ENCODE measurements around the gene ARID3A. TPM values are rescaled to one million over a fixed set of nuclear protein-coding genes. Genes with fewer than 3 reads are reported as not detected.

The ARID3A gene
- polyA plus RNA-seq, 4 donors, result 13.2 to 35.9 (median 19.1) TPM

Other genes starting within 250 kb of the ARID3A start
- gene FSTL3, start 249.6 kb upstream of the ARID3A start, polyA plus RNA-seq (ENCODE audit: insufficient read length in 4 of 4), result 10 to 100 TPM; 14.3 to 18.8 (median 17.7) TPM
- gene PRSS57, start 230.6 kb upstream of the ARID3A start, polyA plus RNA-seq (ENCODE audit: insufficient read length in 4 of 4), result under 1 TPM in 3 of 4 donors, not detected in 1; 0.22 to 0.46 (median 0.23) TPM
- gene PALM, start 217.1 kb upstream of the ARID3A start, polyA plus RNA-seq (ENCODE audit: insufficient read length in 4 of 4), result 100 to 1,000 TPM in 1 of 4 donors, 10 to 100 TPM in 3; 63.6 to 111 (median 78.1) TPM
- 10 to 100 TPM in 1 of 4 donors, 1 to 10 TPM in 2, under 1 TPM in 1; 0.44 to 10.6 (median 6.8) TPM for gene MISP, start 174.9 kb upstream of the ARID3A start, polyA plus RNA-seq (ENCODE audit: insufficient read length in 4 of 4)
- gene PTBP1, start 128.6 kb upstream of the ARID3A start, polyA plus RNA-seq (ENCODE audit: insufficient read length in 4 of 4), result 100 to 1,000 TPM; 292 to 417 (median 389) TPM
- 10 to 100 TPM; 10.3 to 18.9 (median 11.4) TPM for gene PLPPR3, start 104.1 kb upstream of the ARID3A start, polyA plus RNA-seq (ENCODE audit: insufficient read length in 4 of 4)
- 1 to 10 TPM in 2 of 4 donors, under 1 TPM in 2; 0.86 to 3.6 (median 1.1) TPM for gene AZU1, start 98.2 kb upstream of the ARID3A start, polyA plus RNA-seq (ENCODE audit: insufficient read length in 4 of 4)
- gene PRTN3, start 85.0 kb upstream of the ARID3A start, polyA plus RNA-seq (ENCODE audit: insufficient read length in 4 of 4), result 1 to 10 TPM in 2 of 4 donors, under 1 TPM in 2; 0.59 to 2.0 (median 1.0) TPM
- gene ELANE, start 73.7 kb upstream of the ARID3A start, polyA plus RNA-seq (ENCODE audit: insufficient read length in 4 of 4), result 1 to 10 TPM in 1 of 4 donors, under 1 TPM in 1, not detected in 2; 0.48 to 1.1 TPM
- 10 to 100 TPM in 1 of 4 donors, 1 to 10 TPM in 3; 2.3 to 12.9 (median 3.6) TPM for gene CFD, start 66.4 kb upstream of the ARID3A start, polyA plus RNA-seq (ENCODE audit: insufficient read length in 4 of 4)
- 10 to 100 TPM; 46.5 to 86.8 (median 53.7) TPM for gene MED16, start 32.8 kb upstream of the ARID3A start, polyA plus RNA-seq (ENCODE audit: insufficient read length in 4 of 4)
- gene RNU6-9, start 32.6 kb upstream of the ARID3A start, polyA plus RNA-seq (ENCODE audit: insufficient read length in 4 of 4), result not detected
- gene R3HDM4, start 12.8 kb upstream of the ARID3A start, polyA plus RNA-seq (ENCODE audit: insufficient read length in 4 of 4), result 10 to 100 TPM; 39.3 to 61.2 (median 47.8) TPM
- gene KISS1R, start 8.7 kb upstream of the ARID3A start, polyA plus RNA-seq (ENCODE audit: insufficient read length in 4 of 4), result under 1 TPM; 0.20 to 0.98 (median 0.40) TPM
- 10 to 100 TPM; 24.4 to 55.7 (median 38.7) TPM for gene WDR18, start 58.3 kb downstream of the ARID3A start, polyA plus RNA-seq (ENCODE audit: insufficient read length in 4 of 4)
- gene GRIN3B, start 74.4 kb downstream of the ARID3A start, polyA plus RNA-seq (ENCODE audit: insufficient read length in 4 of 4), result 1 to 10 TPM in 1 of 4 donors, under 1 TPM in 3; 0.33 to 1.4 (median 0.69) TPM
- gene TMEM259, start 95.1 kb downstream of the ARID3A start, polyA plus RNA-seq (ENCODE audit: insufficient read length in 4 of 4), result 100 to 1,000 TPM in 1 of 4 donors, 10 to 100 TPM in 3; 88.4 to 138 (median 98.9) TPM
- not detected for gene RNU6-2, start 95.5 kb downstream of the ARID3A start, polyA plus RNA-seq (ENCODE audit: insufficient read length in 4 of 4)
- 100 to 1,000 TPM; 171 to 188 (median 182) TPM for gene CNN2, start 100.6 kb downstream of the ARID3A start, polyA plus RNA-seq (ENCODE audit: insufficient read length in 4 of 4)
- gene ABCA7, start 114.1 kb downstream of the ARID3A start, polyA plus RNA-seq (ENCODE audit: insufficient read length in 4 of 4), result 10 to 100 TPM in 1 of 4 donors, 1 to 10 TPM in 3; 2.7 to 10.6 (median 7.7) TPM
- 10 to 100 TPM in 1 of 4 donors, 1 to 10 TPM in 3; 8.2 to 14.4 (median 8.9) TPM for gene ARHGAP45, start 141.1 kb downstream of the ARID3A start, polyA plus RNA-seq (ENCODE audit: insufficient read length in 4 of 4)
- 100 to 1,000 TPM; 106 to 154 (median 145) TPM for gene POLR2E, start 169.3 kb downstream of the ARID3A start, polyA plus RNA-seq (ENCODE audit: insufficient read length in 4 of 4)
- gene GPX4, start 178.0 kb downstream of the ARID3A start, polyA plus RNA-seq (ENCODE audit: insufficient read length in 4 of 4), result 100 to 1,000 TPM; 141 to 267 (median 234) TPM
- 10 to 100 TPM; 10.6 to 21.1 (median 15.1) TPM for gene SBNO2, start 248.2 kb downstream of the ARID3A start, polyA plus RNA-seq (ENCODE audit: insufficient read length in 4 of 4)